SK-N-SH (cell line): Measurements from ENCODE around the gene NHP2. TPM values are rescaled to one million over a fixed set of nuclear protein-coding genes. Genes with fewer than 3 reads are reported as not detected.

Experiments
- CTCF ChIA-PET: fragments of 300-600, 350-600 bp; formaldehyde crosslinking; extraction: SDS; loops from one replicate; lab custom pipeline; 2021; lab: Yijun Ruan, JAX
- POLR2A ChIA-PET: fragments of 350-600 bp; sonication (Branson Sonifier 250); formaldehyde crosslinking; extraction: SDS; loops from one replicate; lab custom pipeline; 2020; ENCODE audit warnings: antibody characterized with exemption, inconsistent platforms; lab: Yijun Ruan, JAX
- DNase-seq: peaks from one replicate; pipeline ENCODE4 v3.0.0; 2012
- H2AFZ ChIP-seq: fragments of 200-600 bp; sonication (generic); 2 replicates; pipeline ENCODE4 v1.8.1; 2016; ENCODE audit warnings: antibody characterized with exemption, mild to moderate bottlenecking, low read depth
- H3F3A ChIP-seq: fragments of 200-600 bp; sonication (generic); replicated peaks from 2 replicates; pipeline ENCODE3; 2016; ENCODE audit warnings: antibody characterized with exemption, mild to moderate bottlenecking; ENCODE audit not compliant: insufficient read depth
- H3K27ac ChIP-seq, 2 experiments: fragments of 200-500 bp in 1 of 2; fragments of 200-600 bp in 1 of 2; sonication (Bioruptor generic) in 1 of 2; sonication (generic), shearing (Covaris generic) in 1 of 2; 2 replicates each; pipeline versions ENCODE4 v1.5.1 to v1.6.1; 2014 to 2016; ENCODE audit warnings: low read depth in 2 of 2, inconsistent platforms in 1 of 2, low read length in 1 of 2, mild to moderate bottlenecking in 1 of 2, mixed read lengths in 1 of 2
- H3K27me3 ChIP-seq: fragments of 200-600 bp; sonication (generic), shearing (Covaris generic); 2 replicates; pipeline ENCODE4 v1.6.1; 2016; ENCODE audit warnings: mixed run types; ENCODE audit not compliant: insufficient read depth
- H3K36me3 ChIP-seq, 2 experiments: fragments of 200-500 bp in 1 of 2; fragments of 200-600 bp in 1 of 2; sonication (Bioruptor generic) in 1 of 2; sonication (generic) in 1 of 2; replicated peaks in 1 of 2; 2 replicates each; pipeline versions ENCODE3 to v1.5.1; 2014 to 2016; ENCODE audit warnings: low read length in 1 of 2, mild to moderate bottlenecking in 1 of 2; ENCODE audit not compliant: insufficient read depth in 2 of 2, control insufficient read depth in 1 of 2
- H3K4me1 ChIP-seq, 2 experiments: fragments of 200-500 bp in 1 of 2; fragments of 200-600 bp in 1 of 2; sonication (Bioruptor generic) in 1 of 2; sonication (generic), shearing (Covaris generic) in 1 of 2; 2 replicates each; pipeline versions ENCODE4 v1.5.1 to v1.6.1; 2014 to 2016; ENCODE audit warnings: low read depth in 1 of 2, low read length in 1 of 2, mixed run types in 1 of 2; ENCODE audit not compliant: insufficient read depth in 2 of 2, control insufficient read depth in 1 of 2
- H3K4me2 ChIP-seq: fragments of 200-600 bp; sonication (generic), shearing (Covaris generic); 2 replicates; pipeline ENCODE4 v1.6.1; 2017; ENCODE audit warnings: mixed run types
- H3K4me3 ChIP-seq, 2 experiments: fragments of 200-500 bp in 1 of 2; fragments of 200-600 bp in 1 of 2; sonication (Bioruptor generic) in 1 of 2; sonication (generic), shearing (Covaris generic) in 1 of 2; 2 replicates each; pipeline versions ENCODE4 v1.5.1 to v1.8.1; 2014 to 2016; ENCODE audit warnings: low read depth in 2 of 2, inconsistent platforms in 1 of 2, low read length in 1 of 2, mild to moderate bottlenecking in 1 of 2, mixed read lengths in 1 of 2, moderate library complexity in 1 of 2
- H3K79me2 ChIP-seq: fragments of 200-600 bp; sonication (generic); 2 replicates; pipeline ENCODE4 v1.8.1; 2017; ENCODE audit warnings: mild to moderate bottlenecking; ENCODE audit not compliant: insufficient read depth
- H3K9ac ChIP-seq: fragments of 200-600 bp; sonication (generic); 2 replicates; pipeline ENCODE4 v1.6.1; 2017; ENCODE audit warnings: mixed run types
- H3K9me2 ChIP-seq: fragments of 200-600 bp; sonication (generic); 2 replicates; pipeline ENCODE4 v1.6.1; 2017; ENCODE audit warnings: mixed run types
- H3K9me3 ChIP-seq: fragments of 200-600 bp; sonication (generic); 2 replicates; pipeline ENCODE4 v1.6.1; 2017; ENCODE audit warnings: mixed run types, mild to moderate bottlenecking, moderate library complexity
- H4K20me1 ChIP-seq: fragments of 200-600 bp; sonication (generic); 2 replicates; pipeline ENCODE4 v1.6.1; 2017; ENCODE audit warnings: mild to moderate bottlenecking, mixed run types; ENCODE audit not compliant: insufficient read depth
- CHD2 ChIP-seq: fragments of 150-350 bp; IDR thresholded peaks from 2 replicates; pipeline ENCODE4 v1.6.1; 2018; ENCODE audit warnings: low read length; ENCODE audit not compliant: partially characterized antibody
- CTCF ChIP-seq: fragments of 200-600 bp; sonication (generic); IDR thresholded peaks from 2 replicates; pipeline ENCODE4 v1.6.1; 2017; ENCODE audit warnings: antibody characterized with exemption, mild to moderate bottlenecking, moderate library complexity
- EP300 ChIP-seq, 2 experiments: IDR thresholded peaks; 2 replicates each; pipeline versions ENCODE4 v1.4.0 to v1.6.1; 2012; ENCODE audit warnings: borderline replicate concordance in 1 of 2, low read depth in 1 of 2, low read length in 1 of 2
- EZH2phosphoT487 ChIP-seq: fragments of 200-600 bp; sonication (generic); IDR thresholded peaks from 2 replicates; pipeline ENCODE4 v1.6.1; 2017; ENCODE audit warnings: low read depth, mixed run types, mild to moderate bottlenecking, antibody characterized with exemption, moderate library complexity, borderline replicate concordance
- GATA2 ChIP-seq: sonication (generic); formaldehyde crosslinking; IDR thresholded peaks from 2 replicates; pipeline ENCODE4 v1.5.0; 2020; ENCODE audit warnings: mild to moderate bottlenecking, missing genetic modification reagents
- MEF2A ChIP-seq: IDR thresholded peaks from 2 replicates; pipeline ENCODE4 v1.4.0; 2012; ENCODE audit warnings: low read depth, borderline replicate concordance
- NFIC ChIP-seq: IDR thresholded peaks from 2 replicates; pipeline ENCODE4 v1.4.0; 2012; ENCODE audit warnings: borderline replicate concordance
- RAD21 ChIP-seq: IDR thresholded peaks from 2 replicates; pipeline ENCODE4 v1.6.1; 2012; ENCODE audit warnings: mild to moderate bottlenecking, low read length
- REST ChIP-seq: IDR thresholded peaks from 2 replicates; pipeline ENCODE4 v1.6.1; 2012; ENCODE audit warnings: mild to moderate bottlenecking, low read depth, low read length, moderate library complexity
- RFX5 ChIP-seq: IDR thresholded peaks from 2 replicates; pipeline ENCODE4 v1.6.1; 2012; ENCODE audit warnings: mild to moderate bottlenecking, improper control_type of control experiment, low read length
- RXRA ChIP-seq: IDR thresholded peaks from 2 replicates; pipeline ENCODE4 v1.4.0; 2012; ENCODE audit warnings: low read depth, mild to moderate bottlenecking, borderline replicate concordance
- TEAD4 ChIP-seq: IDR thresholded peaks from 2 replicates; pipeline ENCODE4 v1.4.0; 2012; ENCODE audit warnings: mild to moderate bottlenecking, borderline replicate concordance; ENCODE audit not compliant: insufficient read depth
- WGBS: methylation state at CpG from one replicate; pipeline ENCODE4 v1.1.6; 2017; ENCODE audit warnings: low lambda C conversion rate; 5-methylcytosine and 5-hydroxymethylcytosine counted together
- polyA plus RNA-seq, 3 experiments: library from polyadenylated mRNA; depleted of rRNA; stranded (reverse); fragments of >200 nt; gene quantifications; 2 replicates each; pipeline ENCODE4 v1.2.3, GENCODE V29; 2012
- TF ChIP-seq, protein P1 (sequence below): IDR thresholded peaks from 2 replicates; pipeline ENCODE4 v1.4.0; 2012; ENCODE audit warnings: low read depth

Gene NHP2
- polyA plus RNA-seq, 1 of the 3 experiments (the other 2 are of a cell fraction): 455 TPM

- TF ChIP-seq RXRA (no peak), RFX5 (no peak)
These were observed 40.3 kb upstream of the NHP2 start (continued) for GRCh38 chr5:178194026-178194425.

- Histone ChIP-seq H3K9me2 (no peaks in the 10 kb centered on the region), H3K9ac (no peak overlapping the region), H3K9me3 (no peaks in the 10 kb centered on the region), H2AFZ (no peak overlapping the region), H4K20me1 (no peaks in the 10 kb centered on the region), H3K36me3 (no peaks in the 10 kb centered on the region), H3K27me3 (no peaks in the 10 kb centered on the region; the same call in 1 of the 2 replicates), H3K4me2 (no peak overlapping the region), H3F3A (no peaks in the 10 kb centered on the region), H3K27ac (no peak overlapping the region), H3K4me1 (no peaks in the 10 kb centered on the region)
- POLR2A ChIA-PET: no interaction called here
- 33% methylated on average over 8 of the region's 8 CpGs for WGBS
- DNase-seq: no peak
- TF ChIP-seq RAD21 (no peak), NFIC (no peak), EP300 (IDR thresholded peaks at IDR 0.05; ENCODE audit: borderline replicate concordance in 1 of 2, low read depth in 1 of 2, low read length in 1 of 2) (no peak), CHD2 (no peak), MEF2A (no peak), RXRA (no peak), GATA2 (CRISPR knock-in tag) (no peak), CTCF (no peak), REST (no peak), RFX5 (no peak), TEAD4 (no peak), EZH2phosphoT487 (no peak)
- TF ChIP-seq, protein P1, sequence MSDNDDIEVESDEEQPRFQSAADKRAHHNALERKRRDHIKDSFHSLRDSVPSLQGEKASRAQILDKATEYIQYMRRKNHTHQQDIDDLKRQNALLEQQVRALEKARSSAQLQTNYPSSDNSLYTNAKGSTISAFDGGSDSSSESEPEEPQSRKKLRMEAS: no peak
- TF ChIP-seq, all 33 proteins: peak for 0
- CTCF ChIA-PET: no interaction called here
- Histone ChIP-seq H3K79me2 (no peaks in the 10 kb centered on the region), H3K4me3 (no peak overlapping the region)
These were observed 39.6 kb upstream of the NHP2 start for GRCh38 chr5:178193251-178193809.
